ENCODE results near the gene B4GALT2.

- TF ChIP-seq, protein P1, sequence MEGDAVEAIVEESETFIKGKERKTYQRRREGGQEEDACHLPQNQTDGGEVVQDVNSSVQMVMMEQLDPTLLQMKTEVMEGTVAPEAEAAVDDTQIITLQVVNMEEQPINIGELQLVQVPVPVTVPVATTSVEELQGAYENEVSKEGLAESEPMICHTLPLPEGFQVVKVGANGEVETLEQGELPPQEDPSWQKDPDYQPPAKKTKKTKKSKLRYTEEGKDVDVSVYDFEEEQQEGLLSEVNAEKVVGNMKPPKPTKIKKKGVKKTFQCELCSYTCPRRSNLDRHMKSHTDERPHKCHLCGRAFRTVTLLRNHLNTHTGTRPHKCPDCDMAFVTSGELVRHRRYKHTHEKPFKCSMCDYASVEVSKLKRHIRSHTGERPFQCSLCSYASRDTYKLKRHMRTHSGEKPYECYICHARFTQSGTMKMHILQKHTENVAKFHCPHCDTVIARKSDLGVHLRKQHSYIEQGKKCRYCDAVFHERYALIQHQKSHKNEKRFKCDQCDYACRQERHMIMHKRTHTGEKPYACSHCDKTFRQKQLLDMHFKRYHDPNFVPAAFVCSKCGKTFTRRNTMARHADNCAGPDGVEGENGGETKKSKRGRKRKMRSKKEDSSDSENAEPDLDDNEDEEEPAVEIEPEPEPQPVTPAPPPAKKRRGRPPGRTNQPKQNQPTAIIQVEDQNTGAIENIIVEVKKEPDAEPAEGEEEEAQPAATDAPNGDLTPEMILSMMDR (conservative IDR thresholded peaks at IDR 0.05; ENCODE audit: low read depth, low read length): no peak
- TF ChIP-seq MXI1 (IDR thresholded peaks at IDR 0.05; ENCODE audit: borderline replicate concordance, low read depth, low read length) (no peak), BHLHE40 (IDR thresholded peaks at IDR 0.05; ENCODE audit: low read depth, low read length) (no peak)
Observed at GRCh38 chr1:43935711-43936427, 43.1 kb upstream of the B4GALT2 start.

Data from IMR-90 (cell line).